K562 (cell line): Measurements from ENCODE around the gene CFP. TPM values are rescaled to one million over a fixed set of nuclear protein-coding genes. Genes with fewer than 3 reads are reported as not detected.

Source experiments
- ATAC-seq: fragments of 200-7000 bp; cut with Tn5 transposase; 3 replicates; pipeline ENCODE4 v1.9.1; 2020; ENCODE audit warnings: moderate library complexity
- BruUV-seq: library from RNA; stranded (reverse); fragments of 400-500 nt; replicated peaks from 2 replicates; lab custom pipeline; 2021; lab: Mats Ljungman, UMichigan
- CTCF ChIA-PET: fragments of 300-600 bp; formaldehyde crosslinking; extraction: SDS; loops from one replicate; lab custom pipeline; 2021; ENCODE audit warnings: low intra/inter-chr PET ratio; lab: Yijun Ruan, JAX
- POLR2A ChIA-PET: fragments of 300-600, 350-650 bp; sonication (Branson Sonifier 250); formaldehyde crosslinking; extraction: SDS; loops from one replicate; lab custom pipeline; 2021; ENCODE audit warnings: antibody characterized with exemption, inconsistent platforms; lab: Yijun Ruan, JAX
- DNase-seq, 4 experiments: peaks; one replicate each; pipeline versions ENCODE4 v3.0.0 to v3.0.0-alpha.2; 2011 to 2018; ENCODE audit warnings: low spot score in 3 of 4, mixed read lengths in 3 of 4; ENCODE audit errors: extremely low read depth in 1 of 4
- FAIRE-seq: peaks from 2 replicates; lab custom pipeline; 2011; peaks lifted over from hg19 to GRCh38; lab: Jason Lieb, UNC
- H2AFZ ChIP-seq: 2 replicates; pipeline ENCODE4 v1.6.0; 2011; ENCODE audit warnings: low read depth, low read length, control low read depth, inconsistent platforms
- H3K27ac ChIP-seq: fragments of 200-600 bp; 3 replicates; pipeline ENCODE4 v1.8.0; 2011; ENCODE audit warnings: low read depth, mild to moderate bottlenecking, control low read depth, inconsistent platforms, low read length, moderate library complexity, mixed read lengths; ENCODE audit errors: extremely low read depth
- H3K27me3 ChIP-seq, 2 experiments: fragments of 300-600 bp in 1 of 2; 2 replicates in 1 of 2; 3 replicates in 1 of 2; pipeline versions ENCODE4 v1.6.0 to v1.8.0; 2011; ENCODE audit warnings: inconsistent platforms in 2 of 2, low read length in 2 of 2, mild to moderate bottlenecking in 1 of 2, mixed read lengths in 1 of 2, moderate library complexity in 1 of 2; ENCODE audit not compliant: control insufficient read depth in 2 of 2, insufficient read depth in 2 of 2
- H3K36me3 ChIP-seq: fragments of 300-600 bp; 3 replicates; pipeline ENCODE4 v1.8.0; 2011; ENCODE audit warnings: mild to moderate bottlenecking, low read length, inconsistent platforms; ENCODE audit not compliant: control insufficient read depth, insufficient read depth
- H3K4me1 ChIP-seq, 2 experiments: fragments of 200-600 bp in 1 of 2; replicated peaks in 1 of 2; 2 replicates in 1 of 2; 3 replicates in 1 of 2; pipeline versions ENCODE4 v1.5.1 to v1.8.0; 2011; ENCODE audit warnings: inconsistent platforms in 2 of 2, low read length in 2 of 2, mild to moderate bottlenecking in 1 of 2, mixed read lengths in 1 of 2, moderate library complexity in 1 of 2; ENCODE audit not compliant: control insufficient read depth in 2 of 2, insufficient read depth in 2 of 2
- H3K4me2 ChIP-seq: 2 replicates; pipeline ENCODE4 v1.6.1; 2011; ENCODE audit warnings: low read length, control low read depth, inconsistent platforms, mixed read lengths; ENCODE audit not compliant: insufficient read depth
- H3K4me3 ChIP-seq: fragments of 200-600 bp; sonication (generic), shearing (Covaris generic); 2 replicates; pipeline ENCODE4 v1.5.1; 2016; ENCODE audit warnings: control low read depth, inconsistent platforms
- H3K79me2 ChIP-seq: fragments of 200-600 bp; 3 replicates; pipeline ENCODE4 v1.8.0; 2011; ENCODE audit warnings: low read length, inconsistent platforms; ENCODE audit not compliant: control insufficient read depth, insufficient read depth
- H3K9ac ChIP-seq, 2 experiments: 2 replicates each; pipeline versions ENCODE4 v1.6.0 to v1.6.1; 2011; ENCODE audit warnings: low read depth in 2 of 2, low read length in 2 of 2, control low read depth in 1 of 2, inconsistent platforms in 1 of 2, mild to moderate bottlenecking in 1 of 2, mixed read lengths in 1 of 2; ENCODE audit not compliant: insufficient read depth in 1 of 2
- H3K9me1 ChIP-seq: one replicate; pipeline ENCODE4 v1.6.0; 2011; ENCODE audit warnings: inconsistent platforms, mild to moderate bottlenecking, low read length, moderate library complexity; ENCODE audit not compliant: control insufficient read depth, insufficient read depth
- H3K9me3 ChIP-seq: replicated peaks from 2 replicates; pipeline ENCODE4 v1.5.1; 2011; ENCODE audit warnings: low read depth, low read length, inconsistent platforms; ENCODE audit not compliant: control insufficient read depth, insufficient read depth
- H4K20me1 ChIP-seq: replicated peaks from 2 replicates; pipeline ENCODE4 v1.6.1; 2011; ENCODE audit warnings: low read length, inconsistent platforms, mixed read lengths; ENCODE audit not compliant: control insufficient read depth, insufficient read depth
- KDM1A ChIP-seq, 2 experiments: fragments of 450-650 bp; IDR thresholded peaks; 2 replicates each; pipeline ENCODE4 v1.6.1; 2016; ENCODE audit warnings: mild to moderate bottlenecking in 2 of 2
- ZNF444 ChIP-seq: fragments of 250-450 bp; sonication (Bioruptor Pico); IDR thresholded peaks from 2 replicates; pipeline ENCODE4 v1.4.0; 2020; ENCODE audit warnings: mild to moderate bottlenecking, moderate library complexity
- ZNF707 ChIP-seq: fragments of 250-450 bp; sonication (Bioruptor Pico); conservative IDR thresholded peaks from 2 replicates; pipeline ENCODE4 v1.8.0; 2022; ENCODE audit warnings: inconsistent platforms, mild to moderate bottlenecking, moderate library complexity
- WGBS: fragments of 100-300 bp; shearing (Covaris generic); methylation state at CpG from one replicate; pipeline ENCODE4 v1.1.6; 2016; ENCODE audit warnings: low coverage, mixed read lengths; ENCODE audit not compliant: insufficient coverage; ENCODE audit errors: missing lambda C conversion rate; 5-methylcytosine and 5-hydroxymethylcytosine counted together
- in situ Hi-C: fragments of 300-500 bp; cut with MboI; formaldehyde crosslinking; loops from 4 replicates; pipeline ENCODE4 v1.15.0; 2018; ENCODE audit warnings: inconsistent platforms, mixed read lengths
- intact Hi-C: fragments of 100-400 bp; cut with micrococcal nuclease; formaldehyde crosslinking; loops from 2 replicates; pipeline ENCODE4 v1.14.2; 2022
- polyA plus RNA-seq, 8 experiments: library from polyadenylated mRNA; depleted of rRNA in 4 of 8; stranded (reverse) in 5 of 8; unstranded in 3 of 8; fragments of >200 nt; fragmentation: Nextera tagmentation in 2 of 8; fragmentation: Illumina TruSeq in 1 of 8; extraction: Ambion mirVana in 2 of 8; extraction: Trizol in 1 of 8; gene quantifications; 2 replicates each; pipeline versions ENCODE4 v1.2.1 to v1.2.3, GENCODE V29; 2011 to 2014; ENCODE audit warnings: inconsistent platforms in 1 of 8, missing spikeins in 1 of 8
- total RNA-seq, 7 experiments: library from RNA; depleted of rRNA in 6 of 7; stranded (reverse); fragments of >200 nt in 6 of 7; fragmentation: Illumina TruSeq in 2 of 7; extraction: Trizol in 2 of 7; gene quantifications; 2 replicates each; pipeline versions ENCODE4 v1.2.1 to v1.2.3, GENCODE V29; 2011 to 2021; ENCODE audit warnings: low replicate concordance in 1 of 7
- TF ChIP-seq, protein P1 (sequence below): fragments of 450-650 bp; IDR thresholded peaks from 2 replicates; pipeline ENCODE4 v1.6.1; 2016; ENCODE audit warnings: mild to moderate bottlenecking

The CFP gene
- total and polyA plus RNA-seq, 9 of the 15 experiments (the other 6 are each of a cell fraction or from before 2014, with no cell fraction given) = 0.18 to 2.0 (median 0.55) TPM

- TF ChIP-seq, protein P1, sequence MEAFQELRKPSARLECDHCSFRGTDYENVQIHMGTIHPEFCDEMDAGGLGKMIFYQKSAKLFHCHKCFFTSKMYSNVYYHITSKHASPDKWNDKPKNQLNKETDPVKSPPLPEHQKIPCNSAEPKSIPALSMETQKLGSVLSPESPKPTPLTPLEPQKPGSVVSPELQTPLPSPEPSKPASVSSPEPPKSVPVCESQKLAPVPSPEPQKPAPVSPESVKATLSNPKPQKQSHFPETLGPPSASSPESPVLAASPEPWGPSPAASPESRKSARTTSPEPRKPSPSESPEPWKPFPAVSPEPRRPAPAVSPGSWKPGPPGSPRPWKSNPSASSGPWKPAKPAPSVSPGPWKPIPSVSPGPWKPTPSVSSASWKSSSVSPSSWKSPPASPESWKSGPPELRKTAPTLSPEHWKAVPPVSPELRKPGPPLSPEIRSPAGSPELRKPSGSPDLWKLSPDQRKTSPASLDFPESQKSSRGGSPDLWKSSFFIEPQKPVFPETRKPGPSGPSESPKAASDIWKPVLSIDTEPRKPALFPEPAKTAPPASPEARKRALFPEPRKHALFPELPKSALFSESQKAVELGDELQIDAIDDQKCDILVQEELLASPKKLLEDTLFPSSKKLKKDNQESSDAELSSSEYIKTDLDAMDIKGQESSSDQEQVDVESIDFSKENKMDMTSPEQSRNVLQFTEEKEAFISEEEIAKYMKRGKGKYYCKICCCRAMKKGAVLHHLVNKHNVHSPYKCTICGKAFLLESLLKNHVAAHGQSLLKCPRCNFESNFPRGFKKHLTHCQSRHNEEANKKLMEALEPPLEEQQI = no peak
These were observed 16.9 kb upstream of the CFP start (continued) for GRCh38 chrX:47646636-47647035.

GRCh38 chrX:47645530-47645929, 15.8 kb upstream of the CFP start:
- no peak overlapping the region for H3K4me3 ChIP-seq
- intact Hi-C loops (loop anchor here (5.0 kb wide), 1 partner anchor 83 kb away; the partner anchor contains the start of gene ARAF), in situ Hi-C loops (no loop called here)
- no peaks in the 10 kb centered on the region for H4K20me1 ChIP-seq
- peaks cover 9 to 21% of the 10 kb centered on the region in 2 experiments; a peak in 4 of 5 replicates for H3K4me1 ChIP-seq
- H3K27me3 ChIP-seq = no peaks in the 10 kb centered on the region
- peaks cover 73% of the 10 kb centered on the region; the same call in 2 of the 3 replicates for H3K36me3 ChIP-seq
- peaks cover 5% of the 10 kb centered on the region for H3K9me1 ChIP-seq
- H3K27ac ChIP-seq = no peak overlapping the region
- H3K9me3 ChIP-seq = no peaks in the 10 kb centered on the region
- H2AFZ ChIP-seq = no peak overlapping the region
- WGBS = 67% methylated on average over 8 of the region's 10 CpGs
- no peak for ATAC-seq
- ChIA-PET POLR2A (no interaction called here), CTCF (no interaction called here)
- TF ChIP-seq ZNF707 (CRISPR knock-in tag) (no peak), KDM1A (IDR thresholded peaks at IDR 0.05) (0 out of 4 replicates have a peak, but pooled peaks of 1 of the 2 experiments have one; percentile 15), ZNF444 (no peak)
- no peak for FAIRE-seq
- no peak for DNase-seq
- H3K9ac ChIP-seq = no peak overlapping the region
- BruUV-seq = no TSS peak
- H3K4me2 ChIP-seq = no peak overlapping the region
- peaks cover 62% of the 10 kb centered on the region for H3K79me2 ChIP-seq
